Measurements from ENCODE around the gene BRD7. TPM values are rescaled to one million over a fixed set of nuclear protein-coding genes. Genes with fewer than 3 reads are reported as not detected.

BRD7 gene
- total RNA-seq, 1 donor from 2014 or later: 33.2 TPM

- DNase-seq (ENCODE audit: low read depth): no peak
- TF ChIP-seq CTCF (IDR thresholded peaks at IDR 0.05; ENCODE audit: insufficient read depth, low read length, severe bottlenecking): no peak
- Histone ChIP-seq H3K27me3 (ENCODE audit: control insufficient read depth, insufficient read depth, low read length) (no peaks in the 10 kb centered on the region), H3K4me3 (ENCODE audit: low read depth, low read length) (no peak overlapping the region), H3K36me3 (ENCODE audit: control insufficient read depth, insufficient read depth, low read length) (peaks cover 17% of the 10 kb centered on the region)
- no peak for FAIRE-seq
These were observed 48.5 kb downstream of the BRD7 start for GRCh38 chr16:50320310-50320709.

- FAIRE-seq (no peak), DNase-seq (ENCODE audit: low read depth) (peak; percentile 33)
- no peak for TF ChIP-seq CTCF (IDR thresholded peaks at IDR 0.05; ENCODE audit: insufficient read depth, low read length, severe bottlenecking)
- peaks cover 18% of the 10 kb centered on the region for H3K36me3 ChIP-seq (ENCODE audit: control insufficient read depth, insufficient read depth, low read length)
- H3K4me3 ChIP-seq (ENCODE audit: low read depth, low read length): no peak overlapping the region
- H3K27me3 ChIP-seq (ENCODE audit: control insufficient read depth, insufficient read depth, low read length): no peaks in the 10 kb centered on the region
These were observed 49.8 kb downstream of the BRD7 start for GRCh38 chr16:50318796-50319578.

- H3K27me3 ChIP-seq (ENCODE audit: control insufficient read depth, insufficient read depth, low read length): no peaks in the 10 kb centered on the region
- TF ChIP-seq CTCF (IDR thresholded peaks at IDR 0.05; ENCODE audit: insufficient read depth, low read length, severe bottlenecking): no peak
- FAIRE-seq (no peak), DNase-seq (ENCODE audit: low read depth) (no peak)
- H3K4me3 ChIP-seq (ENCODE audit: low read depth, low read length): no peak overlapping the region
- peaks cover 16% of the 10 kb centered on the region for H3K36me3 ChIP-seq (ENCODE audit: control insufficient read depth, insufficient read depth, low read length)
These were observed 51.7 kb downstream of the BRD7 start for GRCh38 chr16:50316848-50317630.

- H3K4me3 ChIP-seq (ENCODE audit: low read depth, low read length): no peak overlapping the region
- FAIRE-seq (no peak), DNase-seq (ENCODE audit: low read depth) (no peak)
- H3K27me3 ChIP-seq (ENCODE audit: control insufficient read depth, insufficient read depth, low read length): no peaks in the 10 kb centered on the region
- no peak for TF ChIP-seq CTCF (IDR thresholded peaks at IDR 0.05; ENCODE audit: insufficient read depth, low read length, severe bottlenecking)
- peaks cover 16% of the 10 kb centered on the region for H3K36me3 ChIP-seq (ENCODE audit: control insufficient read depth, insufficient read depth, low read length)
These were observed 52.5 kb downstream of the BRD7 start for GRCh38 chr16:50316102-50316847.

GRCh38 chr16:50315346-50315997 is 53.3 kb downstream of the BRD7 start:
- no peak for TF ChIP-seq CTCF (IDR thresholded peaks at IDR 0.05; ENCODE audit: insufficient read depth, low read length, severe bottlenecking)
- DNase-seq (ENCODE audit: low read depth): no peak
- no peak overlapping the region for H3K4me3 ChIP-seq (ENCODE audit: low read depth, low read length)
- H3K36me3 ChIP-seq (ENCODE audit: control insufficient read depth, insufficient read depth, low read length): peaks cover 15% of the 10 kb centered on the region
- peak; percentile 36 for FAIRE-seq
- H3K27me3 ChIP-seq (ENCODE audit: control insufficient read depth, insufficient read depth, low read length): no peaks in the 10 kb centered on the region
